Neural cell (in vitro differentiated cells): ENCODE data around the gene CALHM2.

ENCODE experiments used
- EP300 ChIP-seq: fragments of 450-650 bp; conservative IDR thresholded peaks from 2 replicates; pipeline ENCODE4 v1.6.1; 2014; ENCODE audit warnings: antibody characterized with exemption, mild to moderate bottlenecking, moderate library complexity; ENCODE audit not compliant: poor library complexity, severe bottlenecking
- EZH2 ChIP-seq: fragments of 200-600, 300-800 bp; shearing (Covaris generic), sonication (generic); IDR thresholded peaks from 2 replicates; pipeline ENCODE4 v1.6.1; 2014; ENCODE audit warnings: antibody characterized with exemption, low read length, borderline replicate concordance, mild to moderate bottlenecking; ENCODE audit not compliant: insufficient read depth, poor library complexity, severe bottlenecking
- MXI1 ChIP-seq: fragments of 450-650 bp; conservative IDR thresholded peaks from 2 replicates; pipeline ENCODE4 v1.6.1; 2014; ENCODE audit warnings: antibody characterized with exemption, mild to moderate bottlenecking; ENCODE audit not compliant: poor library complexity, severe bottlenecking
- POLR2AphosphoS5 ChIP-seq: IDR thresholded peaks from 2 replicates; pipeline ENCODE4 v1.6.1; 2012
- RAD21 ChIP-seq: fragments of 450-650 bp; conservative IDR thresholded peaks from 2 replicates; pipeline ENCODE4 v1.6.1; 2014; ENCODE audit warnings: antibody characterized with exemption, mild to moderate bottlenecking, moderate library complexity
- REST ChIP-seq: IDR thresholded peaks from 2 replicates; pipeline ENCODE4 v1.6.1; 2012; ENCODE audit warnings: borderline replicate concordance
- SMC3 ChIP-seq: fragments of 450-650 bp; conservative IDR thresholded peaks from 2 replicates; pipeline ENCODE4 v1.6.1; 2014; ENCODE audit warnings: antibody characterized with exemption, mild to moderate bottlenecking, moderate library complexity; ENCODE audit not compliant: poor library complexity
- TAF1 ChIP-seq: IDR thresholded peaks from 2 replicates; pipeline ENCODE4 v1.6.1; 2012; ENCODE audit warnings: low read depth
- TF ChIP-seq, protein P1 (sequence below): fragments of 450-650 bp; IDR thresholded peaks from 2 replicates; pipeline ENCODE4 v1.5.1; 2014; ENCODE audit warnings: antibody characterized with exemption, mild to moderate bottlenecking, moderate library complexity; ENCODE audit not compliant: poor library complexity, severe bottlenecking

- no peak for TF ChIP-seq EP300
- TF ChIP-seq, protein P1, sequence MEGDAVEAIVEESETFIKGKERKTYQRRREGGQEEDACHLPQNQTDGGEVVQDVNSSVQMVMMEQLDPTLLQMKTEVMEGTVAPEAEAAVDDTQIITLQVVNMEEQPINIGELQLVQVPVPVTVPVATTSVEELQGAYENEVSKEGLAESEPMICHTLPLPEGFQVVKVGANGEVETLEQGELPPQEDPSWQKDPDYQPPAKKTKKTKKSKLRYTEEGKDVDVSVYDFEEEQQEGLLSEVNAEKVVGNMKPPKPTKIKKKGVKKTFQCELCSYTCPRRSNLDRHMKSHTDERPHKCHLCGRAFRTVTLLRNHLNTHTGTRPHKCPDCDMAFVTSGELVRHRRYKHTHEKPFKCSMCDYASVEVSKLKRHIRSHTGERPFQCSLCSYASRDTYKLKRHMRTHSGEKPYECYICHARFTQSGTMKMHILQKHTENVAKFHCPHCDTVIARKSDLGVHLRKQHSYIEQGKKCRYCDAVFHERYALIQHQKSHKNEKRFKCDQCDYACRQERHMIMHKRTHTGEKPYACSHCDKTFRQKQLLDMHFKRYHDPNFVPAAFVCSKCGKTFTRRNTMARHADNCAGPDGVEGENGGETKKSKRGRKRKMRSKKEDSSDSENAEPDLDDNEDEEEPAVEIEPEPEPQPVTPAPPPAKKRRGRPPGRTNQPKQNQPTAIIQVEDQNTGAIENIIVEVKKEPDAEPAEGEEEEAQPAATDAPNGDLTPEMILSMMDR = no peak
- TF ChIP-seq POLR2AphosphoS5 = no peak
- TF ChIP-seq REST = no peak
- TF ChIP-seq MXI1 = no peak
- no peak for TF ChIP-seq RAD21
- no peak for TF ChIP-seq EZH2
- no peak for TF ChIP-seq SMC3
- TF ChIP-seq TAF1 = no peak
Measured at GRCh38 chr10:103458720-103459119, 6.5 kb upstream of the CALHM2 start, which contains the start of gene CALHM1.
